Measurements from ENCODE around the gene NPS. TPM values are rescaled to one million over a fixed set of nuclear protein-coding genes. Genes with fewer than 3 reads are reported as not detected.

Gene NPS
- polyA plus RNA-seq, 4 donors: not detected

Other genes starting within 250 kb of the NPS start
- gene FOXI2, start 187.9 kb downstream of the NPS start, polyA plus RNA-seq (ENCODE audit: insufficient read length in 4 of 4): 1 to 10 TPM in 2 of 4 donors, under 1 TPM in 2; 0.71 to 2.5 (median 1.6) TPM